ENCODE data around the gene PRSS23.

DNA sequence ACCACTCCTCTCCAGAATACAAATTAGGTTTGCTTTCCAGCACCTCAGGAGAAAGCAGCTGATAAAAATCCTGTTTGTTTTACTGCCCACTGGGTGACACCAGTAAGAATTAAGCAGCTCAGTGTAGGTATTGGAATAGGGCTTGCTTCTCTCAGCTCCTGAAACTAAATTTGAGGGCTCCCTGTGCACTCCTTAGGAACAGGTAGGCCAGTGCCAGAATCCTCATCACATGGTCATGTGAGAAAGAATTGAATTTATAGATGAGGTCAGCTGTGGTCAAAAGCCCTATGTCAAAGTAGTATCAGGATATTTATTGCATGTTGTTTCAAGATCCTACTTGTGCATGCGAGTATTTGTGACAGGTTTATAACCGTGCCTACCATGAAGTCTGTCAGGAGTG is 1.0 kb downstream of the PRSS23 start:
- TF ChIP-seq, protein P1, sequence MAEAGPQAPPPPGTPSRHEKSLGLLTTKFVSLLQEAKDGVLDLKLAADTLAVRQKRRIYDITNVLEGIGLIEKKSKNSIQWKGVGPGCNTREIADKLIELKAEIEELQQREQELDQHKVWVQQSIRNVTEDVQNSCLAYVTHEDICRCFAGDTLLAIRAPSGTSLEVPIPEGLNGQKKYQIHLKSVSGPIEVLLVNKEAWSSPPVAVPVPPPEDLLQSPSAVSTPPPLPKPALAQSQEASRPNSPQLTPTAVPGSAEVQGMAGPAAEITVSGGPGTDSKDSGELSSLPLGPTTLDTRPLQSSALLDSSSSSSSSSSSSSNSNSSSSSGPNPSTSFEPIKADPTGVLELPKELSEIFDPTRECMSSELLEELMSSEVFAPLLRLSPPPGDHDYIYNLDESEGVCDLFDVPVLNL (IDR thresholded peaks at IDR 0.05; ENCODE audit: low read depth, low read length) = no peak
- TF ChIP-seq, protein P2, sequence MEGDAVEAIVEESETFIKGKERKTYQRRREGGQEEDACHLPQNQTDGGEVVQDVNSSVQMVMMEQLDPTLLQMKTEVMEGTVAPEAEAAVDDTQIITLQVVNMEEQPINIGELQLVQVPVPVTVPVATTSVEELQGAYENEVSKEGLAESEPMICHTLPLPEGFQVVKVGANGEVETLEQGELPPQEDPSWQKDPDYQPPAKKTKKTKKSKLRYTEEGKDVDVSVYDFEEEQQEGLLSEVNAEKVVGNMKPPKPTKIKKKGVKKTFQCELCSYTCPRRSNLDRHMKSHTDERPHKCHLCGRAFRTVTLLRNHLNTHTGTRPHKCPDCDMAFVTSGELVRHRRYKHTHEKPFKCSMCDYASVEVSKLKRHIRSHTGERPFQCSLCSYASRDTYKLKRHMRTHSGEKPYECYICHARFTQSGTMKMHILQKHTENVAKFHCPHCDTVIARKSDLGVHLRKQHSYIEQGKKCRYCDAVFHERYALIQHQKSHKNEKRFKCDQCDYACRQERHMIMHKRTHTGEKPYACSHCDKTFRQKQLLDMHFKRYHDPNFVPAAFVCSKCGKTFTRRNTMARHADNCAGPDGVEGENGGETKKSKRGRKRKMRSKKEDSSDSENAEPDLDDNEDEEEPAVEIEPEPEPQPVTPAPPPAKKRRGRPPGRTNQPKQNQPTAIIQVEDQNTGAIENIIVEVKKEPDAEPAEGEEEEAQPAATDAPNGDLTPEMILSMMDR (IDR thresholded peaks at IDR 0.05 in 2 of 3, conservative IDR thresholded peaks at IDR 0.05 in 1 of 3; ENCODE audit: control insufficient read depth in 2 of 3, extremely low read depth in 1 of 3, insufficient read depth in 1 of 3, low read depth in 3 of 3, low read length in 3 of 3) = no peak
